Astrocyte (in vitro differentiated cells and primary cell): ENCODE measurements around the gene ARMH3. TPM values are rescaled to one million over a fixed set of nuclear protein-coding genes. Genes with fewer than 3 reads are reported as not detected.

ENCODE experiments used
- DNase-seq: peaks from one replicate; pipeline ENCODE4 v3.0.0-alpha.2; 2010; ENCODE audit warnings: low read depth
- FAIRE-seq: peaks from 2 replicates; lab custom pipeline; 2011; peaks lifted over from hg19 to GRCh38; lab: Jason Lieb, UNC
- H2AFZ ChIP-seq: 2 replicates; pipeline ENCODE4 v1.6.0; 2012; ENCODE audit warnings: low read depth, low read length, inconsistent platforms
- H3K27ac ChIP-seq: 2 replicates; pipeline ENCODE4 v1.5.1; 2011; ENCODE audit warnings: low read depth, low read length, inconsistent platforms
- H3K27me3 ChIP-seq: 2 replicates; pipeline ENCODE4 v1.6.0; 2011; ENCODE audit warnings: low read length, inconsistent platforms; ENCODE audit not compliant: insufficient read depth
- H3K36me3 ChIP-seq: 2 replicates; pipeline ENCODE4 v1.5.1; 2011; ENCODE audit warnings: low read length, inconsistent platforms; ENCODE audit not compliant: insufficient read depth
- H3K4me1 ChIP-seq: 2 replicates; pipeline ENCODE4 v1.5.1; 2011; ENCODE audit warnings: low read length, inconsistent platforms; ENCODE audit not compliant: insufficient read depth
- H3K4me2 ChIP-seq: 2 replicates; pipeline ENCODE4 v1.6.0; 2012; ENCODE audit warnings: low read length, inconsistent platforms
- H3K4me3 ChIP-seq: 2 replicates; pipeline ENCODE4 v1.5.1; 2011; ENCODE audit warnings: low read depth, mild to moderate bottlenecking, low read length, inconsistent platforms; ENCODE audit not compliant: insufficient read depth
- H3K79me2 ChIP-seq: 2 replicates; pipeline ENCODE4 v1.6.0; 2012; ENCODE audit warnings: mild to moderate bottlenecking, low read length, inconsistent platforms; ENCODE audit not compliant: insufficient read depth
- H3K9ac ChIP-seq: 2 replicates; pipeline ENCODE4 v1.6.0; 2012; ENCODE audit warnings: mild to moderate bottlenecking, low read length, inconsistent platforms
- H3K9me3 ChIP-seq: 2 replicates; pipeline ENCODE4 v1.5.1; 2012; ENCODE audit warnings: low read depth, mild to moderate bottlenecking, low read length, inconsistent platforms; ENCODE audit not compliant: insufficient read depth
- H4K20me1 ChIP-seq: 2 replicates; pipeline ENCODE4 v1.6.0; 2012; ENCODE audit warnings: low read length, inconsistent platforms; ENCODE audit not compliant: insufficient read depth
- H3K27ac Mint-ChIP-seq: one replicate; pipeline ENCODE4 v1.8.0; 2021; ENCODE audit warnings: mild to moderate bottlenecking, mixed read lengths; ENCODE audit not compliant: unreplicated experiment
- H3K27me3 Mint-ChIP-seq: one replicate; pipeline ENCODE4 v1.8.0; 2021; ENCODE audit warnings: low read depth, mixed read lengths; ENCODE audit not compliant: unreplicated experiment
- H3K36me3 Mint-ChIP-seq: one replicate; pipeline ENCODE4 v1.8.0; 2021; ENCODE audit warnings: low read depth, mixed read lengths; ENCODE audit not compliant: unreplicated experiment
- H3K4me1 Mint-ChIP-seq: one replicate; pipeline ENCODE4 v1.8.0; 2021; ENCODE audit warnings: low read depth, mixed read lengths; ENCODE audit not compliant: unreplicated experiment
- H3K4me3 Mint-ChIP-seq: one replicate; pipeline ENCODE4 v1.8.0; 2021; ENCODE audit warnings: mild to moderate bottlenecking, moderate library complexity, mixed read lengths; ENCODE audit not compliant: unreplicated experiment
- H3K9me3 Mint-ChIP-seq: one replicate; pipeline ENCODE4 v1.8.0; 2021; ENCODE audit warnings: mild to moderate bottlenecking, mixed read lengths; ENCODE audit not compliant: unreplicated experiment
- CTCF ChIP-seq: IDR thresholded peaks from 2 replicates; pipeline ENCODE4 v1.5.1; 2011; ENCODE audit warnings: low read depth, mild to moderate bottlenecking, inconsistent platforms, low read length, moderate library complexity; ENCODE audit not compliant: insufficient read depth
- EZH2 ChIP-seq: IDR thresholded peaks from 2 replicates; pipeline ENCODE4 v1.6.1; 2012; ENCODE audit warnings: mild to moderate bottlenecking, low read length, inconsistent platforms; ENCODE audit not compliant: insufficient read depth
- total RNA-seq: library from RNA; stranded (reverse); gene quantifications from 2 replicates; pipeline ENCODE4 v1.2.1, GENCODE V29; 2021

ARMH3 gene
- total RNA-seq, 1 donor from 2014 or later, result 22.6 TPM

- H3K27ac ChIP-seq, result no peak overlapping the region
- H3K9ac ChIP-seq, result no peak overlapping the region
- DNase-seq (no peak), FAIRE-seq (no peak)
- H3K36me3 ChIP-seq, result no peaks in the 10 kb centered on the region
- TF ChIP-seq EZH2 (no peak), CTCF (no peak)
- no peaks in the 10 kb centered on the region for H4K20me1 ChIP-seq
- H3K4me1 Mint-ChIP-seq, result no peaks in the 10 kb centered on the region
- H3K4me2 ChIP-seq, result no peak overlapping the region
- H3K27ac Mint-ChIP-seq, result no peak overlapping the region
- H3K79me2 ChIP-seq, result no peaks in the 10 kb centered on the region
- H3K27me3 ChIP-seq, result no peaks in the 10 kb centered on the region
- H3K9me3 Mint-ChIP-seq, result no peaks in the 10 kb centered on the region
- peaks cover 16% of the 10 kb centered on the region for H3K36me3 Mint-ChIP-seq
- no peaks in the 10 kb centered on the region for H3K27me3 Mint-ChIP-seq
- H3K4me3 Mint-ChIP-seq, result no peak overlapping the region
- H3K4me1 ChIP-seq, result no peaks in the 10 kb centered on the region
- H3K9me3 ChIP-seq, result no peaks in the 10 kb centered on the region
- H2AFZ ChIP-seq, result no peak overlapping the region
- H3K4me3 ChIP-seq, result no peak overlapping the region
Observed at GRCh38 chr10:102085336-102085735, 29.4 kb upstream of the ARMH3 start.

- Histone ChIP-seq H3K4me2 (no peak overlapping the region), H4K20me1 (no peaks in the 10 kb centered on the region), H3K36me3 (no peaks in the 10 kb centered on the region), H3K79me2 (no peaks in the 10 kb centered on the region), H3K27me3 (no peaks in the 10 kb centered on the region), H2AFZ (no peak overlapping the region), H3K9ac (no peak overlapping the region), H3K4me1 (no peaks in the 10 kb centered on the region), H3K4me3 (no peak overlapping the region), H3K9me3 (no peaks in the 10 kb centered on the region), H3K27ac (no peak overlapping the region)
- TF ChIP-seq EZH2 (no peak), CTCF (no peak)
- Mint-ChIP-seq H3K9me3 (no peaks in the 10 kb centered on the region), H3K4me1 (no peaks in the 10 kb centered on the region), H3K36me3 (peaks cover 12% of the 10 kb centered on the region), H3K4me3 (no peak overlapping the region), H3K27me3 (no peaks in the 10 kb centered on the region), H3K27ac (no peak overlapping the region)
- FAIRE-seq, result no peak
- no peak for DNase-seq
Observed at GRCh38 chr10:102083541-102083940, 27.6 kb upstream of the ARMH3 start.

- H3K36me3 Mint-ChIP-seq, result peaks cover 6% of the 10 kb centered on the region
- peak; percentile 45 for DNase-seq
Observed at GRCh38 chr10:102072673-102073527, 16.9 kb upstream of the ARMH3 start.

More at GRCh38 chr10:102072673-102073527, 16.9 kb upstream of the ARMH3 start:
- no peak overlapping the region for H3K4me2 ChIP-seq
- H3K4me1 ChIP-seq, result no peaks in the 10 kb centered on the region
- peaks cover 22% of the 10 kb centered on the region for H4K20me1 ChIP-seq
- Mint-ChIP-seq H3K9me3 (no peaks in the 10 kb centered on the region), H3K4me1 (peaks cover 2% of the 10 kb centered on the region), H3K4me3 (no peak overlapping the region), H3K27ac (peak overlapping the region; percentile 15), H3K27me3 (peaks cover 6% of the 10 kb centered on the region)
- no peaks in the 10 kb centered on the region for H3K9me3 ChIP-seq
- H3K36me3 ChIP-seq, result peaks cover 4% of the 10 kb centered on the region
- H3K9ac ChIP-seq, result no peak overlapping the region
- no peaks in the 10 kb centered on the region for H3K27me3 ChIP-seq
- peaks cover 17% of the 10 kb centered on the region for H3K79me2 ChIP-seq
- no peak overlapping the region for H2AFZ ChIP-seq
- TF ChIP-seq CTCF (peak; percentile 97), EZH2 (no peak)
- H3K27ac ChIP-seq, result no peak overlapping the region
- no peak overlapping the region for H3K4me3 ChIP-seq
- FAIRE-seq, result no peak
